Aorta (tissue), 5 donors: ENCODE data around the gene RGR. TPM values are rescaled to one million over a fixed set of nuclear protein-coding genes. Genes with fewer than 3 reads are reported as not detected.

Experiments used
- ATAC-seq: fragments of 200-7000 bp; cut with Tn5 transposase; one replicate; pipeline ENCODE4 v1.9.1; 2022; ENCODE audit warnings: moderate library complexity; ENCODE audit not compliant: low FRiP score
- DNase-seq, 2 donors: peaks; one replicate each; pipeline ENCODE4 v3.0.0-alpha.2; 2020
- H3K27ac ChIP-seq, 2 donors: one replicate each; pipeline ENCODE4 v1.5.1; 2013; ENCODE audit warnings: low read length in 2 of 2, mild to moderate bottlenecking in 2 of 2, moderate library complexity in 2 of 2, control low read depth in 1 of 2, inconsistent platforms in 1 of 2, low read depth in 1 of 2
- H3K27me3 ChIP-seq, 2 donors: one replicate each; pipeline ENCODE4 v1.6.1; 2013; ENCODE audit warnings: control low read depth in 1 of 2, low read length in 1 of 2, mild to moderate bottlenecking in 1 of 2, moderate library complexity in 1 of 2; ENCODE audit not compliant: insufficient read depth in 2 of 2, control insufficient read depth in 1 of 2
- H3K36me3 ChIP-seq, 2 donors: one replicate each; pipeline ENCODE4 v1.6.1; 2013; ENCODE audit warnings: control low read depth in 1 of 2, low read length in 1 of 2, mild to moderate bottlenecking in 1 of 2; ENCODE audit not compliant: insufficient read depth in 2 of 2, control insufficient read depth in 1 of 2
- H3K4me1 ChIP-seq, 2 donors: one replicate each; pipeline ENCODE4 v1.6.1; 2013; ENCODE audit warnings: low read length in 2 of 2, control low read depth in 1 of 2, mild to moderate bottlenecking in 1 of 2, moderate library complexity in 1 of 2; ENCODE audit not compliant: insufficient read depth in 2 of 2, control insufficient read depth in 1 of 2
- H3K4me3 ChIP-seq, 2 donors: one replicate each; pipeline ENCODE4 v1.5.1; 2013; ENCODE audit warnings: low read length in 2 of 2, control low read depth in 1 of 2, mild to moderate bottlenecking in 1 of 2
- H3K9me3 ChIP-seq: one replicate; pipeline ENCODE4 v1.6.1; 2013; ENCODE audit warnings: mild to moderate bottlenecking, low read length; ENCODE audit not compliant: control insufficient read depth
- WGBS, 2 donors: extraction: QIAGEN DNeasy Blood & Tissue Kit; methylation state at CpG; one replicate each; pipeline ENCODE4 v1.1.7; 2013; 5-methylcytosine and 5-hydroxymethylcytosine counted together
- intact Hi-C, 2 donors: fragments of 100-400 bp; cut with DNase I; formaldehyde crosslinking; loops; one replicate each; pipeline versions ENCODE4 v1.14.2 to v1.15.0; 2022
- polyA plus RNA-seq, 2 donors: library from polyadenylated mRNA; stranded (reverse); fragments of 200-250 nt; gene quantifications; one replicate each; pipeline ENCODE4 v1.2.3, GENCODE V29; 2013
- total RNA-seq, 2 donors: library from RNA; stranded (reverse); fragmentation: NEBNext Ultra II Directional; extraction: Animal tissue kit (Norgen Biotek cat#: 25700); gene quantifications; one replicate each; pipeline ENCODE4 v1.2.1, GENCODE V29; 2021
- donor health status: healthy with polysubstance abuse.
- donor health status: Bipolar disorder and iron deficiency.
- donor health status: DM: no; HTN: no; CAD: no.
- donor health status: DM: no; HTN: no; CAD: no.
- donor health status: DM: yes; HTN: yes; CAD: no.

Gene RGR
- total and polyA plus RNA-seq, 4 donors = not detected

DNA sequence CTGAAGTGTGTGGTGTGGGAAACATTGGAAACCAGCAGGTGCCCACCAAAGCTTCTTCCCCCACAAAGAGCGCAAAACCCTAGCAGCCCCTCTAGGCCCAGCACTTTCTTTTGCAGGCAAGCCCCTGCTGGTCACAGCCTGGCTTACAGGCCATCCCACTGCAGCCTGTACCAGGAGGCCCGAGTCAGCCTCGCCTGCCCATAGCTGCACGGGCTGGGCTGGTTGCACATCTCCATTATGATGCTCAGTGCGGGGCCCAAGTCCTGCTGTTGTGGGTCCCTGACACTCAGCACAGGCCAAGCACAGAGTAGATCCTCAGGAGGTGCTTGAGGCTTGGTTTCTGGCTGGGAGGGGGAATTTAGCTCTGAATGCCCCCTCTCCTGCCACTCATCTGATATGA, 42.5 kb upstream of the RGR start:
- intact Hi-C loops = no loop called here
- H3K36me3 ChIP-seq = no peaks in the 10 kb centered on the region
- H3K9me3 ChIP-seq = no peaks in the 10 kb centered on the region
- no peaks in the 10 kb centered on the region for H3K27me3 ChIP-seq
- 85 to 88% methylated on average over 5 of the region's 5 CpGs for WGBS, 2 donors
- ATAC-seq = no peak
- no peak for DNase-seq
- H3K27ac ChIP-seq = no peak overlapping the region
- no peak overlapping the region for H3K4me3 ChIP-seq
- no peaks in the 10 kb centered on the region for H3K4me1 ChIP-seq

DNA sequence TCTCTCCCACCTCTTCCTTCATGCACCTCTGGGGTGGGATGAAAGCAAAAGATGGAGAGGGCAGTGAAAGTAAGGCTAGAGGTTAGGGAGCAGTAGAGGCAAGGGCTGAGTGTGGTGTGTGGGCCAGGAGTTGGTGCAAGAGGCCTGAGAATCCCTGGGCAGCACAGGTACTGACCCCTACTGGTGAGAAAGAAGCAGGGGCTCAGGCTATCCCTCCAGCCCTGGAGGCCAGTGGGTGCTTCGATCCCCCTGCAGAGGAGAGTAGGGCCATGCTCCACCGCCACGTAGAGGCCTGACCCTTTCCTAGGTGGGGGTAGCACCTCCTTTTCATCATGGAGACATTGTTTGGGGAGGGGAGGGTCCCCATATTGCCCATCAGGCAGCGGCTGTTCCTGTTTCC, 40.7 kb upstream of the RGR start:
- WGBS, 2 donors = 86 to 90% methylated on average over 4 of the region's 4 CpGs
- Histone ChIP-seq H3K27ac (no peak overlapping the region), H3K36me3 (no peaks in the 10 kb centered on the region), H3K4me3 (no peak overlapping the region), H3K9me3 (no peaks in the 10 kb centered on the region), H3K4me1 (no peaks in the 10 kb centered on the region), H3K27me3 (no peaks in the 10 kb centered on the region)
- intact Hi-C loops = no loop called here
- DNase-seq (no peak), ATAC-seq (peak; percentile 6)

GRCh38 chr10:84204610-84205009, 40.2 kb upstream of the RGR start:
- intact Hi-C loops = no loop called here

GRCh38 chr10:84205049-84205852, 39.6 kb upstream of the RGR start:
- Histone ChIP-seq H3K9me3 (no peaks in the 10 kb centered on the region), H3K4me1 (no peaks in the 10 kb centered on the region), H3K27ac (no peak overlapping the region), H3K4me3 (no peak overlapping the region), H3K27me3 (no peaks in the 10 kb centered on the region), H3K36me3 (no peaks in the 10 kb centered on the region)
- intact Hi-C loops = no loop called here
- DNase-seq = no peak
- WGBS, 2 donors = 32 to 37% methylated on average over 8 of the region's 8 CpGs
- ATAC-seq = no peak

More at GRCh38 chr10:84204610-84205009, 40.2 kb upstream of the RGR start:
- no peak for DNase-seq
- Histone ChIP-seq H3K36me3 (no peaks in the 10 kb centered on the region), H3K4me3 (no peak overlapping the region), H3K4me1 (no peaks in the 10 kb centered on the region), H3K9me3 (no peaks in the 10 kb centered on the region), H3K27ac (no peak overlapping the region), H3K27me3 (no peaks in the 10 kb centered on the region)
- ATAC-seq = no peak
- WGBS, 2 donors = 90 to 91% methylated on average over 4 of the region's 4 CpGs

DNA sequence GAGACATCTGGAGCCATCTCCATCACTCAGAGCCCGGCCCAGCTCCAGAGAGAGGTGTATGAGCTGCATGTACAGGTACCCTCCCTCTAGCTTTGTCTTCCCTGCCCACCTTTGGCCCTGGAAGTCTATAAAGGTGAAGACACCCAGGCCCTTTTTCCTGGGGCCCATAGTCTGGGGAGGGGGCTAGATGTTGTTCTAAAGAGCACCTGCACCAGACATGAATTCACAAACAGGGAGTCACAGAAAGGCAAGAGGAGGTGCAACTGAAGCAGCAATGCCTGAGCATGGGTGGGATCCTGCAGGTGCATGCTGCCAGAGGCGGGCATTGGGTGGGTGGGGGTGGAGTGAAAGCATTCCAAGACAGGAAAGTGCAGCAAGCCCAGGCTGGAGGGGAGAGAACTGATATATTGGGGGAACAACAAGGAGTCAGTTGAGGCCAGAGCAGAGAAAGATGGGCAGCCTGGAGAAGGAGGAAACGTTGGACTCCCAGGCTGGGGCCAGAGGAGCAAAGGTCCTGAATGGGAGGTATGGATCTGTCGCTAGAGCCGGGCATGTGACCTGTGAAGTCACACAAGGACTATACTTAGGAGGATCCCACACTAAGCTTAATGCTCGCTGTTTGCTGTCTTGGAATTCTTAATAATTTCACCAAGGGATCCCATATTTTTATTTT, 38.9 kb upstream of the RGR start:
- H3K27me3 ChIP-seq = no peaks in the 10 kb centered on the region
- no peaks in the 10 kb centered on the region for H3K9me3 ChIP-seq
- no peak for ATAC-seq
- no peak overlapping the region for H3K4me3 ChIP-seq
- intact Hi-C loops = no loop called here
- DNase-seq = no peak
- no peaks in the 10 kb centered on the region for H3K4me1 ChIP-seq
- H3K27ac ChIP-seq = no peak overlapping the region
- WGBS, 2 donors = 69 to 71% methylated on average over 6 of the region's 6 CpGs
- no peaks in the 10 kb centered on the region for H3K36me3 ChIP-seq

GRCh38 chr10:84208023-84208422, 36.8 kb upstream of the RGR start:
- Histone ChIP-seq H3K27ac (no peak overlapping the region), H3K9me3 (no peaks in the 10 kb centered on the region), H3K4me3 (no peak overlapping the region), H3K27me3 (no peaks in the 10 kb centered on the region), H3K4me1 (no peaks in the 10 kb centered on the region), H3K36me3 (no peaks in the 10 kb centered on the region)
- 86% methylated on average over 10 of the region's 10 CpGs for WGBS, 2 donors
- no peak for ATAC-seq
- DNase-seq = peak in 1 of 2 donors; percentile 26
- intact Hi-C loops = no loop called here

DNA sequence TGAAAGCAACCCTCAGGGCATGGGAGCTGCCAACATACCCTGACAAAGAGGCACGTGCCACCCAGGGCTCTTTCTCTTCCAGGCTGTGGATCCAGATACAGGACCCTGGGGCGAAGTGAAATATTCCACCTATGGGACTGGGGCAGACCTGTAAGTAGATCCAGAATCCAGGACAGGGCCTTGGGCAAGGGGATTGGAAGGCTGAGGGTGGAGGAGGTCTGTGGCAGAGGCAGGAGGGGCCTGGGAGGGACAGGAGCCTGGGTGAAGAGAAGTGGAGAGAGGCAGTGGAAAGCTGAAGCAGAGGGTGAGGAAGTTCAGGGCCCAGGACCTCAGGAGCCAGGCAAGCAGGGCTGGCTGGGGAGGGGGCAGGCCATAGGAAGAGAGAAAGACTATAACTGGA, 33.3 kb upstream of the RGR start:
- 81 to 85% methylated on average over 2 of the region's 2 CpGs for WGBS, 2 donors
- H3K27ac ChIP-seq = no peak overlapping the region
- H3K36me3 ChIP-seq = no peaks in the 10 kb centered on the region
- no peaks in the 10 kb centered on the region for H3K27me3 ChIP-seq
- no peak for ATAC-seq
- DNase-seq = peak in 1 of 2 donors; percentile 39
- H3K9me3 ChIP-seq = no peaks in the 10 kb centered on the region
- no peak overlapping the region for H3K4me3 ChIP-seq
- intact Hi-C loops = no loop called here
- no peaks in the 10 kb centered on the region for H3K4me1 ChIP-seq

GRCh38 chr10:84212014-84212413, 32.8 kb upstream of the RGR start:
- Histone ChIP-seq H3K9me3 (no peaks in the 10 kb centered on the region), H3K4me1 (no peaks in the 10 kb centered on the region), H3K27ac (no peak overlapping the region), H3K36me3 (no peaks in the 10 kb centered on the region), H3K4me3 (no peak overlapping the region), H3K27me3 (no peaks in the 10 kb centered on the region)
- ATAC-seq (no peak), DNase-seq (no peak)
- 79 to 80% methylated on average over 5 of the region's 5 CpGs for WGBS, 2 donors
- intact Hi-C loops = no loop called here

GRCh38 chr10:84213076-84213475, 31.8 kb upstream of the RGR start:
- intact Hi-C loops = no loop called here
- Histone ChIP-seq H3K27me3 (no peaks in the 10 kb centered on the region), H3K9me3 (no peaks in the 10 kb centered on the region), H3K27ac (no peak overlapping the region), H3K36me3 (no peaks in the 10 kb centered on the region), H3K4me3 (no peak overlapping the region), H3K4me1 (no peaks in the 10 kb centered on the region)
- no peak for DNase-seq
- 87% methylated on average over 11 of the region's 11 CpGs for WGBS, 2 donors
- no peak for ATAC-seq
